ENCODE data around the gene CDH23. TPM values are rescaled to one million over a fixed set of nuclear protein-coding genes. Genes with fewer than 3 reads are reported as not detected.

The CDH23 gene
- total and polyA plus RNA-seq, 2 experiments from 2014 or later, result 0.30 to 1.5 TPM

GRCh38 chr10:71681977-71682376 lies 285.3 kb downstream of the CDH23 start:
- no peak for TF ChIP-seq EZH2phosphoT487 (IDR thresholded peaks at IDR 0.05; ENCODE audit: low read depth, severe bottlenecking, unreplicated experiment)
- no peak for TF ChIP-seq CTCF (IDR thresholded peaks at IDR 0.05; ENCODE audit: poor library complexity)
- TF ChIP-seq EZH2 (IDR thresholded peaks at IDR 0.05; ENCODE audit: borderline replicate concordance), result no peak
- Histone ChIP-seq H3K4me2 (no peak overlapping the region), H3K79me2 (no peaks in the 10 kb centered on the region), H3K27ac (no peak overlapping the region), H3K27me3 (peaks cover 4% of the 10 kb centered on the region), H3K4me3 (no peak overlapping the region), H3K36me3 (replicated peaks; ENCODE audit: insufficient read depth, low read depth) (no peaks in the 10 kb centered on the region), H3K9me3 (ENCODE audit: low read depth) (no peaks in the 10 kb centered on the region), H3K9me2 (replicated peaks; ENCODE audit: insufficient read depth) (no peaks in the 10 kb centered on the region), H3K4me1 (ENCODE audit: insufficient read depth) (no peaks in the 10 kb centered on the region), H4K20me1 (ENCODE audit: insufficient read depth, poor library complexity, severe bottlenecking) (no peaks in the 10 kb centered on the region), H2AFZ (no peak overlapping the region)
- no peak for DNase-seq (ENCODE audit: low spot score)
- WGBS (ENCODE audit: low lambda C conversion rate, missing lambda C conversion rate), result 90% methylated on average over 5 of the region's 5 CpGs

DNA sequence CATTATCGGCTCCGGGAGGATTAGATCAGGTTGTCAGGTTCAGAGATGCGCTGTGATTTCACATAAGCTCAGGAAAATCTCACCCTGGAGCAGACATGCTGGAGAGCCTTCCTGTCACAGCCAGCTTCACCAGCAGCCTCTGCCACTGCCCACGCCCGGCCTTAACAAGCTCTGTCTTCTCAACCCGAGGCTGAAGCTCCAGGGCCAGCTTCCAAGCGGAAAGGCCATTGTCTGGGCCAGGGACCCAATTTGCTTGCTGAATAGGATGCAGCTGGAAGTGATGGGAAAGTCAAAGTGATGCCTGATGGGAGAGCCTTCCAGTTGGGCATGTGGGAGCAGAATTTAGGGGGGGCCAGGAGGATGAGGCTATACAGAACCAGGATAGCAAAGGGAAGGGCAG lies 286.6 kb downstream of the CDH23 start:
- no peaks in the 10 kb centered on the region for H4K20me1 ChIP-seq (ENCODE audit: insufficient read depth, poor library complexity, severe bottlenecking)
- TF ChIP-seq EZH2phosphoT487 (IDR thresholded peaks at IDR 0.05; ENCODE audit: low read depth, severe bottlenecking, unreplicated experiment), result no peak
- no peak for TF ChIP-seq CTCF (IDR thresholded peaks at IDR 0.05; ENCODE audit: poor library complexity)
- TF ChIP-seq EZH2 (IDR thresholded peaks at IDR 0.05; ENCODE audit: borderline replicate concordance), result no peak
- 84% methylated on average over 7 of the region's 7 CpGs for whole genome bisulfite sequencing (ENCODE audit: low lambda C conversion rate, missing lambda C conversion rate)
- DNase-seq (ENCODE audit: low spot score), result no peak
- H3K4me3 ChIP-seq, result no peak overlapping the region
- H2AFZ ChIP-seq, result no peak overlapping the region
- no peaks in the 10 kb centered on the region for H3K79me2 ChIP-seq
- H3K36me3 ChIP-seq (replicated peaks; ENCODE audit: insufficient read depth, low read depth), result no peaks in the 10 kb centered on the region
- H3K4me2 ChIP-seq, result no peak overlapping the region
- no peak overlapping the region for H3K27ac ChIP-seq
- no peaks in the 10 kb centered on the region for H3K9me3 ChIP-seq (ENCODE audit: low read depth)
- no peaks in the 10 kb centered on the region for H3K9me2 ChIP-seq (replicated peaks; ENCODE audit: insufficient read depth)
- no peaks in the 10 kb centered on the region for H3K4me1 ChIP-seq (ENCODE audit: insufficient read depth)
- peaks cover 4% of the 10 kb centered on the region for H3K27me3 ChIP-seq

GRCh38 chr10:71684356-71685173 lies 287.8 kb downstream of the CDH23 start:
- no peaks in the 10 kb centered on the region for H4K20me1 ChIP-seq (ENCODE audit: insufficient read depth, poor library complexity, severe bottlenecking)
- no peaks in the 10 kb centered on the region for H3K4me1 ChIP-seq (ENCODE audit: insufficient read depth)
- H3K9me2 ChIP-seq (replicated peaks; ENCODE audit: insufficient read depth), result no peaks in the 10 kb centered on the region
- no peak overlapping the region for H3K27ac ChIP-seq
- no peak overlapping the region for H3K4me2 ChIP-seq
- peaks cover 4% of the 10 kb centered on the region for H3K27me3 ChIP-seq
- DNase-seq (ENCODE audit: low spot score), result no peak
- 85% methylated on average over 7 of the region's 7 CpGs for WGBS (ENCODE audit: low lambda C conversion rate, missing lambda C conversion rate)
- no peak overlapping the region for H2AFZ ChIP-seq
- TF ChIP-seq CTCF (IDR thresholded peaks at IDR 0.05; ENCODE audit: poor library complexity) (no peak), EZH2 (IDR thresholded peaks at IDR 0.05; ENCODE audit: borderline replicate concordance) (no peak), EZH2phosphoT487 (IDR thresholded peaks at IDR 0.05; ENCODE audit: low read depth, severe bottlenecking, unreplicated experiment) (no peak)
- H3K9me3 ChIP-seq (ENCODE audit: low read depth), result no peaks in the 10 kb centered on the region
- no peak overlapping the region for H3K4me3 ChIP-seq
- no peaks in the 10 kb centered on the region for H3K79me2 ChIP-seq
- no peaks in the 10 kb centered on the region for H3K36me3 ChIP-seq (replicated peaks; ENCODE audit: insufficient read depth, low read depth)
